IMR-90 (cell line): ENCODE measurements around the gene CRYBB2. TPM values are rescaled to one million over a fixed set of nuclear protein-coding genes. Genes with fewer than 3 reads are reported as not detected.

ENCODE experiments used
- ATAC-seq: fragments of 200-7000 bp; cut with Tn5 transposase; 2 replicates; pipeline ENCODE4 v1.9.1; 2020; ENCODE audit warnings: low read depth, mild to moderate bottlenecking, moderate library complexity
- BruUV-seq: library from RNA; stranded (reverse); fragments of 400-500 nt; replicated peaks from 2 replicates; lab custom pipeline; 2021; lab: Mats Ljungman, UMichigan
- CTCF ChIA-PET: fragments of 300-600 bp; formaldehyde crosslinking; extraction: SDS; loops from one replicate; lab custom pipeline; 2021; ENCODE audit warnings: antibody characterized with exemption; lab: Yijun Ruan, JAX
- POLR2A ChIA-PET: fragments of 300-600 bp; sonication (Branson Sonifier 250); formaldehyde crosslinking; loops from one replicate; lab custom pipeline; 2022; ENCODE audit warnings: antibody characterized with exemption; ENCODE audit not compliant: unreplicated experiment; lab: Charles Lee
- DNase-seq: peaks from one replicate; pipeline ENCODE4 v3.0.0; 2013
- H2AFZ ChIP-seq: replicated peaks from 2 replicates; pipeline ENCODE3; 2013; ENCODE audit warnings: low read length, mild to moderate bottlenecking; ENCODE audit not compliant: poor library complexity
- H2AK5ac ChIP-seq: 2 replicates; pipeline ENCODE4 v1.6.1; 2013; ENCODE audit warnings: low read depth, low read length, inconsistent platforms
- H2AK9ac ChIP-seq: replicated peaks from 2 replicates; pipeline ENCODE3; 2013; ENCODE audit warnings: mild to moderate bottlenecking, low read depth, low read length, moderate library complexity; ENCODE audit not compliant: poor library complexity
- H2BK120ac ChIP-seq: 2 replicates; pipeline ENCODE4 v1.6.1; 2013; ENCODE audit warnings: low read depth, low read length, inconsistent platforms
- H2BK15ac ChIP-seq: 3 replicates; pipeline ENCODE4 v1.6.1; 2013; ENCODE audit warnings: low read depth, low read length, inconsistent platforms
- H2BK20ac ChIP-seq: 2 replicates; pipeline ENCODE4 v1.6.1; 2013; ENCODE audit warnings: low read depth, mild to moderate bottlenecking, inconsistent platforms, low read length, moderate library complexity
- H2BK5ac ChIP-seq: 2 replicates; pipeline ENCODE4 v1.6.1; 2013; ENCODE audit warnings: mild to moderate bottlenecking, low read depth, low read length, inconsistent platforms; ENCODE audit not compliant: poor library complexity, severe bottlenecking
- H3K14ac ChIP-seq: replicated peaks from 2 replicates; pipeline ENCODE4 v1.6.1; 2013; ENCODE audit warnings: low read depth, low read length, inconsistent platforms
- H3K18ac ChIP-seq: 2 replicates; pipeline ENCODE4 v1.6.1; 2013; ENCODE audit warnings: low read depth, low read length, control low read depth
- H3K23ac ChIP-seq: 2 replicates; pipeline ENCODE4 v1.6.1; 2013; ENCODE audit warnings: low read depth, low read length, inconsistent platforms
- H3K27ac ChIP-seq: 2 replicates; pipeline ENCODE4 v1.5.1; 2013; ENCODE audit warnings: mild to moderate bottlenecking, control low read depth, low read length; ENCODE audit not compliant: insufficient read depth
- H3K27me3 ChIP-seq: 2 replicates; pipeline ENCODE4 v1.6.1; 2013; ENCODE audit warnings: low read length; ENCODE audit not compliant: control insufficient read depth, insufficient read depth
- H3K36me3 ChIP-seq: 2 replicates; pipeline ENCODE4 v1.6.1; 2013; ENCODE audit warnings: low read length, mixed read lengths; ENCODE audit not compliant: control insufficient read depth, insufficient read depth
- H3K4ac ChIP-seq: 2 replicates; pipeline ENCODE4 v1.6.1; 2013; ENCODE audit warnings: low read depth, low read length, inconsistent platforms
- H3K4me1 ChIP-seq: 2 replicates; pipeline ENCODE4 v1.6.1; 2013; ENCODE audit warnings: low read length, mixed read lengths; ENCODE audit not compliant: control insufficient read depth, insufficient read depth
- H3K4me2 ChIP-seq: 2 replicates; pipeline ENCODE4 v1.6.1; 2013; ENCODE audit warnings: low read depth, mild to moderate bottlenecking, control low read depth, low read length, moderate library complexity
- H3K4me3 ChIP-seq: 2 replicates; pipeline ENCODE4 v1.5.1; 2013; ENCODE audit warnings: low read depth, mild to moderate bottlenecking, control low read depth, low read length, moderate library complexity; ENCODE audit not compliant: insufficient read depth
- H3K56ac ChIP-seq: 2 replicates; pipeline ENCODE4 v1.6.1; 2013; ENCODE audit warnings: low read length, inconsistent platforms; ENCODE audit not compliant: insufficient read depth; ENCODE audit errors: extremely low read depth
- H3K79me1 ChIP-seq, 2 experiments: 2 replicates each; pipeline ENCODE4 v1.6.1; 2013; ENCODE audit warnings: low read length in 2 of 2, inconsistent platforms in 1 of 2, low read depth in 1 of 2
- H3K9ac ChIP-seq: 2 replicates; pipeline ENCODE4 v1.6.1; 2013; ENCODE audit warnings: low read depth, low read length, control low read depth
- H3K9me1 ChIP-seq: 2 replicates; pipeline ENCODE4 v1.6.1; 2013; ENCODE audit warnings: low read length, inconsistent platforms; ENCODE audit not compliant: insufficient read depth
- H3K9me3 ChIP-seq: 2 replicates; pipeline ENCODE4 v1.6.1; 2013; ENCODE audit warnings: low read length; ENCODE audit not compliant: control insufficient read depth, insufficient read depth
- H4K20me1 ChIP-seq: 2 replicates; pipeline ENCODE4 v1.6.1; 2013; ENCODE audit warnings: low read length, inconsistent platforms; ENCODE audit not compliant: insufficient read depth
- H4K5ac ChIP-seq: 2 replicates; pipeline ENCODE4 v1.6.1; 2013; ENCODE audit warnings: mild to moderate bottlenecking, low read depth, low read length, control low read depth
- H4K8ac ChIP-seq, 2 experiments: 2 replicates each; pipeline ENCODE4 v1.6.1; 2013; ENCODE audit warnings: low read depth in 2 of 2, low read length in 2 of 2, control low read depth in 1 of 2, inconsistent platforms in 1 of 2
- H4K91ac ChIP-seq: 2 replicates; pipeline ENCODE4 v1.6.1; 2013; ENCODE audit warnings: low read depth, low read length, inconsistent platforms; ENCODE audit not compliant: insufficient read depth
- BHLHE40 ChIP-seq: fragments of 150-350 bp; IDR thresholded peaks from 2 replicates; pipeline ENCODE4 v1.6.1; 2016; ENCODE audit warnings: mild to moderate bottlenecking, low read depth, low read length
- CEBPB ChIP-seq: IDR thresholded peaks from 2 replicates; pipeline ENCODE4 v1.6.1; 2012; ENCODE audit warnings: low read depth, low read length, improper control_type of control experiment
- CHD1 ChIP-seq: IDR thresholded peaks from 2 replicates; pipeline ENCODE4 v1.6.1; 2012; ENCODE audit warnings: low read depth, low read length, improper control_type of control experiment
- MAFK ChIP-seq: IDR thresholded peaks from 2 replicates; pipeline ENCODE4 v1.6.1; 2012; ENCODE audit warnings: low read depth, low read length, improper control_type of control experiment
- MAZ ChIP-seq: IDR thresholded peaks from 2 replicates; pipeline ENCODE4 v1.6.1; 2012; ENCODE audit warnings: low read depth, mild to moderate bottlenecking, low read length, improper control_type of control experiment, moderate library complexity, borderline replicate concordance
- RFX5 ChIP-seq: IDR thresholded peaks from 2 replicates; pipeline ENCODE4 v1.8.0; 2012; ENCODE audit warnings: low read depth, mild to moderate bottlenecking, low read length, moderate library complexity
- WGBS, 2 experiments: methylation state at CpG; one replicate each; pipeline versions ENCODE4 v1.1.5 to v1.1.7; 2013; ENCODE audit warnings: missing lambda C conversion rate in 2 of 2; ENCODE audit not compliant: insufficient read length in 1 of 2; ENCODE audit errors: extremely low coverage in 2 of 2; 5-methylcytosine and 5-hydroxymethylcytosine counted together
- dilution Hi-C: fragments of 300-500 bp; cut with HindIII; formaldehyde crosslinking; loops from one replicate; pipeline ENCODE4 v1.14.3; 2018; ENCODE audit warnings: low sequenced_read_pairs; ENCODE audit not compliant: unreplicated experiment
- in situ Hi-C: fragments of 300-500 bp; cut with MboI; formaldehyde crosslinking; loops from 3 replicates; pipeline ENCODE4 v1.14.3; 2019; ENCODE audit warnings: low sequenced_read_pairs, inconsistent platforms, mixed read lengths
- intact Hi-C: fragments of 100-400 bp; cut with micrococcal nuclease; formaldehyde crosslinking; loops from 2 replicates; pipeline ENCODE4 v1.10.0; 2022
- polyA plus RNA-seq, 3 experiments: library from polyadenylated mRNA; depleted of rRNA; stranded (reverse); fragments of >200 nt; gene quantifications; 2 replicates each; pipeline ENCODE4 v1.2.3, GENCODE V29; 2012; ENCODE audit warnings: low replicate concordance in 1 of 3
- total RNA-seq: library from RNA; depleted of rRNA; stranded (reverse); fragments of >200 nt; gene quantifications from 2 replicates; pipeline ENCODE4 v1.2.3, GENCODE V29; 2012
- TF ChIP-seq, protein P1 (sequence below): fragments of 150-350 bp; IDR thresholded peaks from 2 replicates; pipeline ENCODE4 v1.6.1; 2016; ENCODE audit warnings: low read depth, mild to moderate bottlenecking, low read length, moderate library complexity, borderline replicate concordance

CRYBB2 gene
- total and polyA plus RNA-seq, 2 of the 4 experiments (the other 2 are of a cell fraction): not detected

DNA sequence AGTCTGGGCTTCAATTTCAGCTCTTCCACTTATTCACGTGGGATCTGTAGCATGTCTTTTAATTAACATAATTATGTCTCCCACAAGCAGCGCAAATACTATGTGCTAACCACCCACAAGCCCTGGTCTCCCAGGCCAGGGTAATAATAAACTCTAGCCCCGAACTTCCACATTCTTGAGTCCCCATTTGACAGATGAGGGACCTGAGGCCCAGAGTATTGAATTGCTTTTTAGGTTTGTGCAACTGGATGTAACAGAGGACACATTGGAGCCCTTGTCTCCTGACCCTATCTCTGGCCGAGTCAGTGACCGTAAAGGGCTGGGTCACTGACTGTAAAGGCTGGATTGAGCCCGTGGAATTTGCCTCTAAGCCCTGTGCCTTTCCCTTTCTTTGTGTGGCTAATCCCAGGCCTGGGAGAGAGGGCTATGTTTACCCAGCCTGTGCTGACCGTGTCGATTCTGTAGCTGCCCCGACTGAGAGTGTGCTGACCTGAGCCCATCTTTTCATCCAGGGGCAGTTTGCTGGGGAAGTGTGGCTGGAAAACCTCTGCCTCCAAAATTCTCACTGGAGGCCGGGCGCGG is 3.9 kb downstream of the CRYBB2 start:
- CTCF ChIA-PET: no interaction called here
- no peaks in the 10 kb centered on the region for H4K20me1 ChIP-seq
- H3K27ac ChIP-seq: no peak overlapping the region
- H4K5ac ChIP-seq: no peak overlapping the region
- H3K23ac ChIP-seq: no peak overlapping the region
- no peaks in the 10 kb centered on the region for H3K9me3 ChIP-seq
- H3K36me3 ChIP-seq: no peaks in the 10 kb centered on the region
- H2BK20ac ChIP-seq: no peak overlapping the region
- H3K27me3 ChIP-seq: no peaks in the 10 kb centered on the region; the same call in 1 of the 2 replicates
- TF ChIP-seq BHLHE40 (no peak), MAZ (no peak), RFX5 (no peak), CHD1 (no peak), MAFK (no peak), CEBPB (no peak)
- TF ChIP-seq, protein P1, sequence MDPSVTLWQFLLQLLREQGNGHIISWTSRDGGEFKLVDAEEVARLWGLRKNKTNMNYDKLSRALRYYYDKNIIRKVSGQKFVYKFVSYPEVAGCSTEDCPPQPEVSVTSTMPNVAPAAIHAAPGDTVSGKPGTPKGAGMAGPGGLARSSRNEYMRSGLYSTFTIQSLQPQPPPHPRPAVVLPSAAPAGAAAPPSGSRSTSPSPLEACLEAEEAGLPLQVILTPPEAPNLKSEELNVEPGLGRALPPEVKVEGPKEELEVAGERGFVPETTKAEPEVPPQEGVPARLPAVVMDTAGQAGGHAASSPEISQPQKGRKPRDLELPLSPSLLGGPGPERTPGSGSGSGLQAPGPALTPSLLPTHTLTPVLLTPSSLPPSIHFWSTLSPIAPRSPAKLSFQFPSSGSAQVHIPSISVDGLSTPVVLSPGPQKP: no peak
- H2AK9ac ChIP-seq: no peak overlapping the region
- no peak overlapping the region for H3K9ac ChIP-seq
- H3K4me2 ChIP-seq: no peak overlapping the region
- H4K8ac ChIP-seq: no peak overlapping the region
- H4K91ac ChIP-seq: no peak overlapping the region
- no peak overlapping the region for H2AFZ ChIP-seq
- no peak overlapping the region for H3K4me3 ChIP-seq
- no peaks in the 10 kb centered on the region for H3K79me1 ChIP-seq
- in situ Hi-C loops: no loop called here
- POLR2A ChIA-PET: no interaction called here
- intact Hi-C loops: no loop called here
- dilution Hi-C loops: no loop called here
- H3K9me1 ChIP-seq: no peaks in the 10 kb centered on the region
- BruUV-seq: no TSS peak
- no peak overlapping the region for H3K56ac ChIP-seq
- H2BK120ac ChIP-seq: no peak overlapping the region
- no peak for ATAC-seq
- DNase-seq: no peak
- 80% methylated on average over 1 of the region's 12 CpGs; no CpG with 5 or more reads in 1 of the 2 experiments for WGBS, 2 experiments
- no peak overlapping the region for H3K4ac ChIP-seq
- H2BK5ac ChIP-seq: no peak overlapping the region
- no peak overlapping the region for H3K18ac ChIP-seq
- no peak overlapping the region for H2BK15ac ChIP-seq
- no peak overlapping the region for H3K14ac ChIP-seq
- H3K4me1 ChIP-seq: no peaks in the 10 kb centered on the region
- H2AK5ac ChIP-seq: no peak overlapping the region
